CD4-positive, alpha-beta T cell treated with Interleukin-2 at 100 ng/mL for 4 hours (primary cell): ENCODE data around the gene MAP1LC3B2.
"Not testable (repeated sequence)": the region's sequence is repeated elsewhere in the genome, so short reads cannot be mapped to it uniquely, and the experiment has no call there.

ENCODE experiments used
- DNase-seq: peaks from one replicate; pipeline ENCODE4 v3.0.0-alpha.2; 2020; ENCODE audit warnings: low spot score

MAP1LC3B2 gene

DNA sequence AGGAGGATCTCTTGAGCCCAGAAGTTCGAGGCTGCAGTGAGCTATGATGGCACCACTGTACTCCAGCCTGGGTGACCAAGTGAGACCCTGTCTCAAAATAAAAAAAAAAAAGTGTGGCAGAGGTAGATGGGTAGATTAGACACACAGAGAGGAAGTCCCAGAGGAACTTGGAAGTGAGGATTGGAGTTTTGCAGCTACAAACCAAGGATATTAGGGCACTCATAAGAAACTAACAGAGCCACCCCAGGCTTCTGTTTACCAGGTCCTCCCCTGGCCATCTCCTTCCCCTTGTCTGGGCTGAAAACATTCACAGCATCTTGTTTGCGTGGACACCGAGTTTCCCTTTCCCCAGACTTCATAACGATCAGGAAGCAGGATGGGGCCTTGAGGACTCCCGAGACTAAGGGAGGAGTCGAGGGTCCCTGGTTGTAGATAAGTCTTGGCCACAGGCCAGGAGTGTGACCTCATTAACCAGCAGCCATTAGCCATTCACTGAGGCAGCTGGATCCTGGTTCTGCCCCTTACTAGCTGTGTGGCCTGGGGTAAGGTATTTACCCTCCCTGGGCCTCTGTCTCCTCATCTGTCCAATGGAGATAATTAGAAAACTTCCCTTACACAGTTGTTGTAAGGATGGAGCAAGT is 2.1 kb downstream of the MAP1LC3B2 start:
- DNase-seq, result no peak

DNA sequence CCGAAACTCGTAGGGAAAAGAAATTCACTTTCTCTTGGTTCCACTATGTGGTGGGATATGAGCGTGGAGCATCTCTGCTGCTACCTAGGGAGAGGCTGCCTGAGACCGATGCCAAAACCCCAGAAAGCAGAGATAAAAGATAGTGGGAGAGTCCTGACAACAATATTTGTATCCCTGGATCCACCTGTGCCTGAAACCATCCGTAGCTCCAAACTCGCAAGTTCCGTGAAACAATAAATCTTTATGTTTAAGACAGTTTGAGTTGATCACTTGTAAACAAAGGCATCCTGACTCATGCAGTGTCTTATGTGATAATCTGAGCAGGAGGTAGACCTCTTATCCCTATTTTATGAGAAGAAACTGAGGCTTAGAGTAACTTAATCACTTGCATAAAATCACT is 2.9 kb downstream of the MAP1LC3B2 start:
- DNase-seq, result no peak

DNA sequence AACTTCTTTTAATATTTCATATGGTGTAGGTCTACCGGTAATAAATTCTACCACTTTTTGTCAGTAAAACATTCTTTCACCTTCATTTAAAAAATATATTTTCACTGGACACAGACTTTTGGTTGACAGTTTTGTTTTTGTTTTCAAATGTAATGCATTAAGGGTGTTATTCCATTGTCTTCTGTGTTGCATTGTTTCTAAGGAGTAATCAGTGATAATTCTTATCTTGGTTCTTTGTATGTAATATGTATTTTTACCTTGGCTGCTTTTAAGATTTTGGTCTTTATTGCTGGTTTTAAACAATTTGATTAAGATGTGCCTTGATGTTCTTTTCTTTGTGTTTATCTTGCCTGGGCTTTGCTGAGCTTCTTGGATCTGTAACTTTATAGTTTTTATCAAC is 4.1 kb downstream of the MAP1LC3B2 start:
- DNase-seq, result no peak

DNA sequence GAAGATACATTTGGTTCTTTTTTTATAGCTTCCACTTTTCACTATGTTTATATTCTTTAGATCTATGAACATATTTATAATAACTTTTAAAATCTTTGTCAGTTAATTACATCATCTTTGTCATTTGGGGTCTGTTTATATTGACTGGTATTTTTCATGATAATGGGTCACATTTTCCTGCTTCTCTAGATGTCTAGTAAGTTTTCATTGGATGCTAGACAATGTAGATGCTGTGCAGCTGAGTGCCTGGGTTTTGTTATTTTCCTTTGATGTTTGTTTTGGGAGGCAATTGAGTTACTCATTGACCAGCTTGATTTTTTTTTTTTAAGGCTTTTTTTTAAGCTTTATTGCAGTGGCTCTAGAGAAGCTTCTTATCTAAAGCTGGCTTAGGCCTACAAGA is 4.9 kb downstream of the MAP1LC3B2 start:
- DNase-seq, result no peak

DNA sequence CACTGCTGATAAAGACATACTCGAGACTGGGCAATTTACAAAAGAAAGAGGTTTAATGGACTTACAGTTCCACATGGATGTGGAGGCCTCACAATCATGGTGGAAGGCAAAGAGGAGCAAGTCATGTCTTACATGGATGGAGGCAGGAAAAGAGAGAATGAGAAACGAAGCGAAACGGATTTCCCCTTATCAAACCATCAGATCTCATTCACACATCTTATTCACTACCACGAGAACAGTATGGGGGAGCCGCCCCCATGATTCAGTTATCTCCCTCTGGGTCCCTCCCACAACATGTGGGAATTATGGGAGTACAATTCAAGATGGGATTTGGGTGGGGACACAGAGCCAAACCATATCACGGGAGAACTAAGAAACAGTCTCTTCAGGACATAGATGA is 6.0 kb downstream of the MAP1LC3B2 start:
- DNase-seq, result not testable (repeated sequence)

DNA sequence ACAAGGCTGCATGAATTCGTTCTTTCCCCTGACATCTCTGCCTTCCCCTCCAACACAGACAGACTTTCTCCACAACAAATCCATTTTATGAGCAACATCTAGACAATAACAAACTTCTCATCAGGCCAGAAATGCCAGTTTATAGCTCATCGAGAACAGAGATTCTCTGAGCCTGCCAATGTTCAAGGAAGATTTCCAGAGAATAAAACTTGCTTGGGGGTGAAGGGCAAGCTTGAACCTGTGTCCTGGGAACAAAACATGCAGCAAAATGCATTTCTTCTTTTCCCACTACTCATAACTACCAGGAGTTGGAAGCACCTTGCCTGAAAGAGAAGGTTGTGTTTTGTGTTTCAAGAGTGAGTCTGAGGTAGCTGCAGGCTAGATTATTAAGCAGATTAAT is 6.8 kb downstream of the MAP1LC3B2 start:
- no peak for DNase-seq

DNA sequence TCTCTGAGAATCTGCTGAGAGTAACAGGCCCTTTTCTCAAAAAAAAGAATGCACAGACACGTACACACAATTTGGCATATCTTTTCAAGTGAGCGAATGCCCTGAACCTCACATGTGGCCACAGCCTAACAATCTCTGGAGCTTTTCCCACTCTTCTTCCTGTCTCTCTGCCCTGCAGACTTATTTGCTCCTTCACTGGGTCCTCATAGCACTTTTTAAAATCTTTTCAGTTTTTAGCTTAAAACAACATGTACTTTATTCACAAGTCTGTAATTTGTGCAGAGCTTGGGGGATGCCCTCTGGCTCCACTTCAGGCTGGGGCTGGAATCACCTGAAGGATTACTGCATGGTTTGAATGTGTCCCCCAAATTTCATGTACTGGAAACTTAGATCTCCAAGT is 9.0 kb downstream of the MAP1LC3B2 start:
- no peak for DNase-seq

DNA sequence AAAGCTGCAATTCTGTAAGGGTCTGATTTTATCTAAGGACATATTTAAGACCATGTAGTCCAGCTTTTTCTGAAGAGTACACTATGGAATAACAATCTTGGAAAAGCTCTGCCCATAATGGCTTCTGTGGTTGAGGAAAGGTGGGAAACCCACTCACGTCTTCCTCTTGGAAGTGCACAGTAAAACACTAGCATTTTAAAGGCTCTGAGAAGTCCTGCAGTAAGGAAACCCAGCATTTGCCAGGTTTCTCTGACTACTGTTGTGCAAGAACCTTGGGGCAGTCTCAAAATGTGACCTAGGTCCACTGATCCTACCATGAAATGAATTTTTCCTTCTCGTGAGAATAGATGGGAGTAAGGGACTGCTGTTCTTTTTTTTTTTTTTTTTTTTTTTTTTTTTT is 11.9 kb downstream of the MAP1LC3B2 start:
- DNase-seq, result no peak

DNA sequence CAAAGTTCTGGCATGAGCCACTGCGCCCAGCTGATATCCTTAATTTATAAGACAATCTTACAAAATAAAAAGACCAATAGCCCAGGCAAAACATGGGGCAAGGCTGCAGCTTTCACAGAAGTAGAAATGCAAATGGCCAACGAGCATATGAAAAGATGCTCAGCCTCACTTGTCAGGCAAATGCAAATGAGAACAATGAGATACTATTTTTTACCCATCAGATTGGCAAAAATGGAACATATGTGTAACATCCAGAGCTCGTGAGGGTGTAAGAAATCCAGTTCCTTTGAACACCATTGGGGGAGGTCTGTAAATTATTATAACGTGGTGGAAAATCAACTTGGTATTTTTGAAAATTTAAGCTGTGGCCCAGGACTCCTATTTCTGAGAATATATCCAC is 14.6 kb downstream of the MAP1LC3B2 start:
- DNase-seq, result no peak

DNA sequence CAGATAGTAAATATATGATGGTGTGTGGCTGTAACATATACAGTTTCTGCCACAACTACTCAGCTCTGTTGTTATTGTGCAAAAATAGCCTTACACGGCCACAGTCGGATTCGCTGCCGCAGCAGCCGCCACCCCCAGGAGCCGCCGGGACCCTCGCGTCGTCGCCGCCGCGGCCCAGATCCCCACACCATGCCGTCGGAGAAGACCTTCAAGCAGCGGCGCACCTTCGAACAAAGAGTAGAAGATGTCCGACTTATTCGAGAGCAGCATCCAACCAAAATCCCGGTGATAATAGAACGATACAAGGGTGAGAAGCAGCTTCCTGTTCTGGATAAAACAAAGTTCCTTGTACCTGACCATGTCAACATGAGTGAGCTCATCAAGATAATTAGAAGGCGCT is 16.6 kb downstream of the MAP1LC3B2 start:
- not testable (repeated sequence) for DNase-seq

DNA sequence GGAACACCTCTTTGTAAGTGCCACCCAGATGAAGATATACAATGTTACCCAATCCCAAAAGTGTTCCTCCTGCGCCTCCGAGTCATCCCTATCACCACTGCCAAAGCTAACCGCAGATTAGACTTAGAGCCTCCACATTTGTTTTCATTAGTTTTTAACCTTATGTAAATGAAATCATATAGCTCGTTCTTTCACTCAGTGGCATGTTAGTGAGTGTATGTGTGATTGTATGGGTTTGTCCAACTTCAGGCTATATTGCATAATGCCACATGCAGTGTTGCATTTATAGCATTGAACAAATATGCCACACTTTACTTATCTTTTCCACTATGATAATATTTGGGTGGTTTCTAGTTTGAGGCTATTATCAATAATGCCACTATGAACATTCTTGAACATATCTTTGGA is 18.0 kb downstream of the MAP1LC3B2 start:
- no peak for DNase-seq

DNA sequence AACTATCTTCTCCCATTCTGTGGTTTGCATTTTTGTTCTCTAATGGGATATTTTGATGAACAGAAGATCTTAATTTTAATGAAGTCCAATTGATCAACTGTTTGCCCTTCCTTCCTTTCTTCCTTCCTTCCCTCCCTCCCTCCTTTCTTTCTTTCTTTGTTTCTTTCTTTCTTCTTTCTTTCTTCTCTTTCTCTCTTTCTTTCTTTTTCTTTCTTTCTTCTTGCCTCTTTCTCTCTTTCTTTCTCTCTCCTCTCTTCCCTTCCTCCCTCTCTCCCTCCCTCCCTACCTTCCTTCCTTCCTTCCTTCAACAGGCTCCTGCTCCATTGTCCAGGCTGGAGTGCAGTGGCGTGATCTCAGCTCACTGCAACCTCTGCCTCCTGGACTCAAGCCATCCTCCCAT is 18.9 kb downstream of the MAP1LC3B2 start:
- no peak for DNase-seq

DNA sequence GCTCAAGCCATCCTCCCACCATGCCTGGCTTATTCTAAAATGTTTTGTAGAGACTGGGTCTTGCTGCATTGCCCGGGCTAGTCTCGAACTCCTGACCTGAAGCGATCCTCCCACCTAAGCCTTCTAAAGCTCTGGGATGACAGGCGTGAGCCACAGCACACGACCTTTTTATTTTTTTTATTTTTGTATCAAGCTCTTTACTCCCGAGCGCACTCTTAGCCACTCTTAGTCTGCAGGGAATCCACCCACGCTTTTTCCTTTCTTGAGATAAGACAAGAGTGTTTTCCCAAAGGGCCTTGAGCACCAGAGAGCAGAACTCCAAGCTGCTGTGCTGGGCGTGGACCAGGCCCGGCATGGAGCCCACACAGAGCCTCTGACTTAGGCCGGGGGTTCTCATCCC is 23.4 kb downstream of the MAP1LC3B2 start:
- DNase-seq, result no peak

DNA sequence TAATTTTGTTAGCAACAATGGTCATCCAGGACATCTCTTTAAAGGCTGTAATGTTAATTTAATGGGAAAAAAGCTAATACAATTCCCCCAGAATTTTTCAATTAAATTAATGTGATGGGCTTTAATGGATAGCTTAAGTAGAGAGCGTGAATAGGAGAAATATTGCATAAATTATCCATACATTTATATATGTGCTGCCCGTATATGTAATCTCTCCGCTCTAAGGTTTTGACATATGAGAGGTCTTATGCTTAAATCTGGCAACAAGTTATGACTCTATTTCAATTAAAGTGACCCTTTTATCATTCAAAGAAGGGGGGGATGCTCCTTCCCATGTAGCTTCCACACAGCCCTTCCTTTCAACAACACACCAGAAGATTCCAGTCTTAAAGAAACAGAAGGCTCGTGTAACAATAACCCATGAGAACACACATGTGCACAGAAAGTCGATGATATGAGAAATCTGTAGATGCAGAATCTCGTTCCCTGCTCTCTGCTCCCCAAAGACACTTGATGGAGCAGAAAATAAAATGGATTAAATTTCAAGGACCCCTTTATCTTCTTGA is 24.0 kb downstream of the MAP1LC3B2 start:
- DNase-seq, result no peak

DNA sequence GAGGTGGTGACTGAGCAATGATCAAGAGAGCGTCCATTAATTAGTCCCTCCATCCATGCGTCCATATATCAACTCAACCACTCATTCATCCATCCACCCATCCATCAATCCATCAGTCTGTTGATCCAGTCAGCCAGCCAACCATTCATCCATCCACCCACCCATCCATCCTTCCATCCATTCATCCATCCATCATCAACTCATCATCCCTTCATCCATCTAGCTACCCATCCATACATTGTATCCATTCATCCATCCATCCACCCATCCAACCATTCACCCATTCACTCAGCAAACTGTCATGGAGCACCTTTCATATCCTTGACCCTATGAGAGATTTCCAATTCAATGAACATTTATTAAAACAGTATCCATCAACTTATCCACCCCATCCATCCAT is 28.1 kb downstream of the MAP1LC3B2 start:
- no peak for DNase-seq

DNA sequence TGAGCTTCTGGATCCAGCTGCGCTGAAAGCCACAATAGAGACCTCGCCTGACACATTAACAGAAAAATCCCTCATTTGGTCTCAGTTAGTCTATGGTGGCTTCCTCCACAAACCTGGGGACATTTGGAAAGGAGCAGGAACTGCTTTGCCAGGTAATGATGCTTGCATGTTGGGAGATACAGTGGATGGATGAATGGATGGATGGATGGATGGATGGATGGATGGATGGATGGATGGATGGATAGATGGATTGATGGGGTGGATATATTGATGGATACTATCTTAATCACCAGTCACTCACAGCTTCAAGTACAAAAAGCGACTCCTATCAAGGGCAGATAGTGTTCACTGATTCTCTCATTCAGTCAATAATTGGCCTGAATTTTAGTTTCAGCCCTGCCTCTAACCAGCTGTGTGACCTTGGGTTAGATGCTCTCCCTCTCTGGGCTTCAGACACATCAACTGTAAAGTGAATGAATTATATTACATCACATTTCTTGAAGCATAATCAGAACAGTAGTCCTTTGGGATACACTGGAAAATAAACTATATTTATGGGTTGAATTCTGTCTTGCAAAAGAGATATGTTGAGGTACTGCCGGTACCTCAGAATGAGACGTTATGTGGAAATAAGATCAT is 29.3 kb downstream of the MAP1LC3B2 start:
- no peak for DNase-seq

DNA sequence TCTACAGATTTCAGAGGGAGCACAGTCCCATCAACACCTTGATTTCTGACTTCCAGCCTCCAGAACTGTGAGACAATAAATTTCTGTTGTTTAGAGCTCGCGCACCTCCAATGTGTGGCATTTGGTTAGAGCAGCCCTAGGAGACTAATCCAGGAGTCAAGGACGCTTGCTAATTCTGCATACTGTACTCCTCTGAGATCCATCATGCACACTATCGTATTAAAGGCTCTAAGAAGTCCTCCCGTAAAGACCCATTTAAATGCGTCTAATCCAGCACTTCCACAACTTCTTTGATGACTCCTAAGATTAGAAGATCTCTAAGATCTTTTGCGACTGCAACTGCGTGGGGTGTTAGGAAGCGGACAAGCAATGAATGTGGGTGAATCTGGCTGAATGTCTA is 30.4 kb downstream of the MAP1LC3B2 start:
- no peak for DNase-seq

DNA sequence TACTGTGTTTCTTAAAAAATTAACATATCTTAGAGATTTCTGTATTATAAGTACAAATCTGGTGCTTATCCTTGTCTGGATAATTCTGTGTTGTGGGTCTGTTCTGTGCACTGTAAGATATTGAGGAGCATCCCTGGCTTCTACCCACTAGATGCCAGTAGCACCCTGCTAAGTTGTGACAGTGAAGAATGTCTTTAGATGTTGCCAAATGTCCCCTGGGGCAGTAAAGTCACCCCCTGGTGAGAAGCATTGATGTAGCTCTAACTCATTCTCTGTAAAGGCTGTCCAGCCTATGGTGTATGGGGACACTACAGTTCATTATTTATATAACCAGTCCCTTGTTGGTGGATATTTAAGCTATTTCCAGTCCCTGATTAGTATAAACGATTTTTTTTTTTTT is 31.4 kb downstream of the MAP1LC3B2 start:
- DNase-seq, result no peak

DNA sequence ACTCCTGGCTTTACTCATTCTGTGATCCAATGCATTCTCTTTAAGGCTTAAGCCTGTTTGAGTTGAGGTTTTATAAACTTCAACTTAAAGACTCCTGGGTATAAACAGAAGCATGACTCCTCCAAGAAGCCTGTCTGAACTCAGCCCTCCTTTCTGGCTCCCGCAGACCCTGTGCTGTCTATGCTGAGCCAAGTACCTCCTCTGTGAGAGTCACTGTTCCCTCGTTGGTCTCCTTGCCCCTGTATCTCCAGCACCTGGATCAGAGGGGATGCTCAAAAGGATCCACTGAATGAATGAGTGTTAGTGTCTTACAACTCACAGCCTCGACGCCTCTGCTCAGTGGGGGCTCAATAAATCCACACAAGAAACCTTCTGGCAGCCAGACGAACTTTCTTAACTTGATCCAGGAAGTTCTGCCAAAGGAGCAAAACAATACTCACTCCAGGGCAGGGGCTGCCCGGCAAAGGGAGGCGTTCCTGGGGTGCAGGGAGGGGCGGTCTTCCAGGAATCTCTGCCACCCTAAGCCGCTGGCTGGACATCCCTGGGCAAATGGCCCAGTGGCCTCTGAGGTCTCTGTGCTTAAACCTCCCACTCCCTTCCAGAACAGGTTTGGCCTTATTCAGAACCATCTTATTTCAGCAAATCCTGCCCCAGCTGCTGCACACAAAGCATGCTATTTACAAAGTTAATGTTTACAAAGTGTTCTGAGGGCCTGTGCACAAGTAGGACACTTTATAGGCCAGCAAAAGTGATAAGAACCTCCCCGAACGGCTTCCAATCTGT is 32.9 kb downstream of the MAP1LC3B2 start:
- DNase-seq, result no peak

DNA sequence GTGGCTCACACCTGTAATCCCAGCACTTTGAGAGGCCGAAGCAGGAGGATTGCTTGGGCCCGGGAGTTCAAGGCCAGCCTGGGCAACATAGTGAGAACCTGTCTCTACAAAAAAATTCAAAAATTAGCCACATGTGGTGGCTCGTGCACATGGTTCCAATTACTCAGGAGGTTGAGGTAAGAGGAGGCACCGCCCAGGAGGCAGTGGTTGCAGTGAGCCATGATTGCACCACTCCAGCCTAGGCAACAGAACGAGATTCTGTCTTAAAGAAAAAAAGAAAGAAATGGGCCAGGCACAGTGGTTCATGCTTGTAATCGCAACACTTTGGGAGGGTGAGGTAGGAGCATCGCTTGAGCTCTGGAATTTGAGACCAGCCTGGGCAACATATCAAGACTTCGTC is 33.5 kb downstream of the MAP1LC3B2 start:
- no peak for DNase-seq

DNA sequence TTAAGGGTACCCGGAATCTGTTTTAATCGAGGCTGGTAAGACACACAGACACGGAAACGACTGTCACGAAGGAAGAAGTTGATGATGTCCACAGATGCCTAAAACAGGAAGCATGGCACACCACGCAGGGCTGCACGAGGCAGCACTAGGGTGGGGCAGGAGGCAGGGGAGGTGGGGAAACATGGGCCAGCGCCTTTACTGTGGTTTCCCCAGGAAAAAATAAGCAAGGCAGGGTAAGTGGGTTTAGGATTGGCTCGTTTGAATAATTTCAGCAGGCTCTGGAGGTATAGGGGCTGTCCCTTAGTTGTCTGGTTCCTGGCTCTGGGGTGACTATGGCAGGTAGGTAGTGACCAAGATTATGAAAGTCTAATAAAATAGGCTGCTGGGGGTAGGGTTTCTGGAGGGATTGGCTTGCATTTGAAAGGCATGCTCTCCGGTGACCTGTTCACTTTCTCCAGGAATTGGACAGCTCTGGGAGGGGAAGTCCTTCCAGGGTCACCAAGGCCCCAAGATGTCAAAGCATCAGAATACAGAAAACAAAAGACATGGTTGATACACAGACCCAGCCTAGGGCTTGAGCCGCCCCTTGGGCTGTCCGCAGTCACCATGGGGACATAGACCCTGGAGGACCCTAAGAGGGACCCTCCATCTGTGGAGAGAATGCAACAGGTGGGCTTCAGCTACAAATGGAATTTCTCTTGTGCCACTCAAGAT is 35.3 kb downstream of the MAP1LC3B2 start:
- peak; percentile 45 for DNase-seq

DNA sequence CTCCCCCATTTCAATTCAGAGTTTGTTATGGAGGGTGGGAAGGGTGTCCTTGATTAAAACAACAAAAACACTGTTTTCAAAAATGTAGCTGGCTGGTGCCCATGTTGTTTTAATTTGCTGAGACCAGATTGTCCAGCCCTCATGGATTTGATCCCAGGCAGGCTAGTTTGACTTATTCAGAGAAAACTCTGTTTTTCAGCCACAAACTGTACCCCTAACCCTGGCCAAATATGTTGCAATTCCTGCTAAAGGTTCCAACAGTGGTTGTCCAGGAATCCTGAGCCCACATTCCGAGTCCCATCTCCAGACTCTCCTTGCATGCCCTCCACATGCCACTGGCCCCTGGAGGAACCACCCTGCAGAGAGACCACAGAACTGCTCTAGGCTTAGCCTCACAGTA is 36.0 kb downstream of the MAP1LC3B2 start:
- no peak for DNase-seq
